ENCODE data around the gene ST7. TPM values are rescaled to one million over a fixed set of nuclear protein-coding genes. Genes with fewer than 3 reads are reported as not detected.

ST7 gene
- total RNA-seq, 1 experiment from 2014 or later: 27.2 TPM

- no peak for DNase-seq (ENCODE audit: low read depth)
These were observed 113.4 kb downstream of the ST7 start for GRCh38 chr7:117066668-117067067.

DNA sequence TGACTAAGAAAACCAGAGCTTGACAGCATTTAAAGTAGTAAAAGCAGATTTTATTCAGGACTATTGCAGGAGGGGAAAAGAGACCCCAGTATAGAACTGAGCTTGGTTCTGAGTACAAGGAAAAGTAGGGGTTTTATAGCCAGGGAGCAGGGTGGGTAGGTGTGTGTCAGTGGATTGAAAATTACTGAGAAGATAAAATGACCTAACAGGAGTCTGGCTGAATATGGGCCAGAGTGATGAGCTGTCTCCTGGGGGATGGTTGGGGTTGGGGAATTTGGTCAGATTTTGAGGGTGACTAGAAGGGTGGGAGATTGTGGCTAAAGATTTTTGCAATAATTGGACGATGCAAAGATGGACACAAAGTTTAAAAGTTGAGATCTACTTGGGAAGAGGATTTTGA, 114.0 kb downstream of the ST7 start:
- no peak for DNase-seq (ENCODE audit: low read depth)

GRCh38 chr7:117068511-117069145, 115.3 kb downstream of the ST7 start:
- DNase-seq (ENCODE audit: low read depth): no peak

- DNase-seq (ENCODE audit: low read depth): no peak
These were observed 116.1 kb downstream of the ST7 start for GRCh38 chr7:117069379-117069778.

GRCh38 chr7:117071551-117071950, 118.2 kb downstream of the ST7 start:
- DNase-seq (ENCODE audit: low read depth): no peak

DNA sequence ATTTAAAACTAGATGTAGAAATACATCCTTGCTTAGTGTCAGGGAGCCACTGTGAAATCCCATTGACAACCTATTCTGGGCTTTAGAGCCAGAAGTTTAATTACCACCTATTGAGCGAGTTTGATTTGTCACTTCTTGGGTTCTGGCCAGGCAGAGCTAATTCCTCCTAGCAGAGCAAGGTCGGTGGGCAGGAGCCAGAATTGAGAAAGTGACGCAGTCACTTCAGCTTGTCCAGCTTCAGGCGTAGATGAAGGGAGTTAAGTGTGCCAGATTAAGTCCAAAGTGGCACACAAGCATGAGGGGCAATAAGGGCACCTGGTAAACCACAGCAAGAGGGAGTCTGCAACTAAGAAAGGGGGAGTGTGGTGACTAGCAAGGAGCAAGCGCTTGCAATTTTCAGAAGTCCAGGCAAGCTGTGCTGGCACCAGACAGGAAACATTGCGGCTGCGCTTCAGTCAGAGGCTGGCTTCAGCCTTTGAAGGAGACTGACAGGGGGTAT, 119.4 kb downstream of the ST7 start:
- DNase-seq (ENCODE audit: low read depth): peak; percentile 92

GRCh38 chr7:117074378-117074777, 121.1 kb downstream of the ST7 start:
- DNase-seq (ENCODE audit: low read depth): no peak

- DNase-seq (ENCODE audit: low read depth): no peak
These were observed 122.6 kb downstream of the ST7 start for GRCh38 chr7:117075934-117076333.

DNA sequence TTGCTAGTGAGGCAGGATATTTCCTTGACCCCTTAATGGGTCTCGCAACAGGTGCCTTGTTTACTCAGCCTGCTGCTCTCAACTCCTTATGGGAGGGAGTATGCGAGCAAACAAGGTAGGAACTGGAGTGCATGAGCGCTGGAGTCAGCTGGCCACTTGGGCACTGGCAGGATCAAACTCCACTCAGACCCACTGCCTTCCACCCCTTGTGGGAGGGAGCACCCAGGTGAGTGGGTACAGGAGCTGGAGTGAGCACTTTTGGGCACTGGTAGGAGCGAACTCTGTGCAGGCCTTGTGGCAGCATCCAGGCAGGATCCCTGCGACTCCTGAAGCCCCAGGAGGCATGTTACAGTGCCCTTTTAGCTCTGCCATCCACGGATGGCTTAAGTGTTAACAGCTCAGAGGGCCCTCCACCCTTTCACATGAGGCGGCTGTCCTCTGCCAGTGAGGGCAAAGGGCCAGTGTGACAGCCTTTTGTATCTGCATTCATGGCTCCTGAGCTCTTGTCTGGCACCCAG, 123.2 kb downstream of the ST7 start:
- no peak for DNase-seq (ENCODE audit: low read depth)

DNA sequence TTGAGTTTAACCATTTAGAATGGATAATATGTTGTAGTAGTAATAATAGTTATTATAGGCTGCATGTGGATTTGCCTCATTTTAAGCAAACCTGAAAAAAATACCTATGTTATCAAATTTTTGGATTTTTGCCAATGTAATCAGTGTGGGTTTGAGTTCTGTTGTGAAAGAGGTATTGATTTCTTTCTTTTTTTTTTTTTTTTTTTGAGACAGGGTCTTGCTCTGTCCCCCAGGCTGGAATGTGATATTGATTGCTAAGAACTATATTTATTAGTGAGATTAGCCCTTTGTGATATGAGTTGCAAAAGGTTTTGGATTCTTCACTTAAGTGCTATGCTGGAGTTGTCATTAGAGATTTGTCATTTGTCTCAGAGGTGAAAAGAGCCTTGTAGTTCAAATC, 124.4 kb downstream of the ST7 start:
- no peak for DNase-seq (ENCODE audit: low read depth)

GRCh38 chr7:117082647-117083046, 129.3 kb downstream of the ST7 start:
- DNase-seq (ENCODE audit: low read depth): no peak

- DNase-seq (ENCODE audit: low read depth): no peak
These were observed 130.3 kb downstream of the ST7 start for GRCh38 chr7:117083648-117084047.

GRCh38 chr7:117084286-117084685, 131.0 kb downstream of the ST7 start:
- no peak for DNase-seq (ENCODE audit: low read depth)

- DNase-seq (ENCODE audit: low read depth): no peak
These were observed 132.0 kb downstream of the ST7 start for GRCh38 chr7:117085275-117085674.

- DNase-seq (ENCODE audit: low read depth): peak; percentile 81
These were observed 132.6 kb downstream of the ST7 start for GRCh38 chr7:117085769-117086463.

DNA sequence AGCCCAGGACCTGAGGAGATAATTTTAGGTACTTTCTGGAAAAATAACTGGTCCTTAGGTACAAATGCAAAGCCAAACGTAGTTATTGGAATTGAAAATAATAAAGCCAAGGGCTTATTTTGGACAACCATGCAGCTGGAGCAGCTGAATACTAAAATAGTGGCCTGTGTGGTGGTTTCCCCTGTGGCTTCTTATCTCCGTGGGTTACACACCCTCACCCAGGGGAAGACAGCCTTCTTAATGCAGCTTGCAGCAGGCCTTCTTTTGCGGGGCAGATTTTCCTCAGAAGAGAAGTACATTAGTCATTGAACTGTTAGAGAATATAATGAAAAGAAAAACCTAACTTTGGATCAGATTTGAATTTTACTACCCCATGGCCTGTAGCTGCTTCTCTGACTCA, 133.5 kb downstream of the ST7 start:
- DNase-seq (ENCODE audit: low read depth): no peak

- DNase-seq (ENCODE audit: low read depth): no peak
These were observed 134.5 kb downstream of the ST7 start for GRCh38 chr7:117087639-117088396.

- no peak for DNase-seq (ENCODE audit: low read depth)
These were observed 135.4 kb downstream of the ST7 start for GRCh38 chr7:117088623-117089194.

DNA sequence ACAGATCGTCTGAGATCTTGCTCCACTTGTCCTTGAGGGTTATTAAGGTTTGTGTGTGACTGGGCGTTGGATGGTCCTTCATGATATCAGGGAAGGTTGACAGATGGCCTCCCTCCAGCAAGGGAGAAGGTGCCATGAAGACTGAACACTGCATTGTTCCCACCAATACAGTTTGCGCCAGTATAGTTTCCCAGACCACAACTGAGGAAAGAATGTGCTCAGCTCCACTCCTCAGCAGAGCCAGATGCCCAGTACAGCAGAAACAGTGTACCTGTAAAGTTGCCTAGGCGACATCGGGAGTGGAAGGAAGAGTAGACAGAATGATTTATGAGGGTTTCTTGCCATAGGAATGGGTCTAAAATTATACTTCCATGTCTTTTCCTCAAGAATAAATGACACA, 137.5 kb downstream of the ST7 start:
- DNase-seq (ENCODE audit: low read depth): peak; percentile 16

GRCh38 chr7:117091721-117092120, 138.4 kb downstream of the ST7 start:
- no peak for DNase-seq (ENCODE audit: low read depth)

DNA sequence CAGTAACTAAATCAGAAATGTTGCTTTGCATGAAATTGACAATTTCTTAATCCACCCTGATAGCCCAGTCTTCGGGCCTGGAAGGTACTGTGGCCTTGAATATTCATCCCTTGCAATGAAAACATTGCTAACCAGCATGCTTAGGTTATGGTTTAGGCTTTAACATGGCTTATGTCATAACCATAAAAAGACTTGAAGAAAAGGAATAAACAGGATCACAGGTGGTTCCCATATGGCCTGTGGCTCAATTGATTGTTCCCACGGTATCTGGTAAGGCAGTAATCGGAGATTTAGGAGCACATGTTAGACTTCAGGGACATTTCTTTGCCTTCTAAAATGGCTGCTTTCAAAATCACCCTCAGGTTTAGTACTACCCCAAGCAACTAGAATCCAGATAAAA, 139.5 kb downstream of the ST7 start:
- DNase-seq (ENCODE audit: low read depth): no peak

- no peak for DNase-seq (ENCODE audit: low read depth)
These were observed 141.2 kb downstream of the ST7 start for GRCh38 chr7:117094457-117094856.

All from M059J (cell line).